NCI-H82 treated with DMSO at 0.1 percent for 48 hours (cell line): ENCODE data around the gene JPH4.

Experiments
- DNase-seq: peaks from one replicate; lab custom pipeline; 2025; ENCODE audit not compliant: unreplicated experiment; lab: John Stamatoyannopoulos, UW

JPH4 gene

DNA sequence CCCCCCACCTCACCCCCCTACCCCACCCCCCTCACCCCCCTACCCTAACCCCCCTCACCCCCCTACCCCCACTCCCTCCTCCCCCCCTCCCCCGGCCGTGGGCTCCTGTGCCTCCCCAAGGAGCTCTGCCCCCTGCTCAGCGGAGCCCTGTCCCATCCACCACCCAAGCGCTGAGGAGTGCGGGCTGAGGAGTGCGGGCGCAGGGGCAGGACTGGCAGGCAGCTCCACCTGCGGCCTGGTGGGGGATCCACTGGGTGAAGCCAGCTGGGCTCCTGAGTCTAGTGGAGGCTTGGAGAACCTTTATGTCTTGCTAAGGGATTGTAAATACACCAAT is 2.3 kb upstream of the JPH4 start:
- DNase-seq = no peak

- DNase-seq = no peak
Observed at GRCh38 chr14:23580152-23580926, 1.7 kb upstream of the JPH4 start.

- DNase-seq = no peak
Observed at GRCh38 chr14:23579739-23580138, 1.1 kb upstream of the JPH4 start.

DNA sequence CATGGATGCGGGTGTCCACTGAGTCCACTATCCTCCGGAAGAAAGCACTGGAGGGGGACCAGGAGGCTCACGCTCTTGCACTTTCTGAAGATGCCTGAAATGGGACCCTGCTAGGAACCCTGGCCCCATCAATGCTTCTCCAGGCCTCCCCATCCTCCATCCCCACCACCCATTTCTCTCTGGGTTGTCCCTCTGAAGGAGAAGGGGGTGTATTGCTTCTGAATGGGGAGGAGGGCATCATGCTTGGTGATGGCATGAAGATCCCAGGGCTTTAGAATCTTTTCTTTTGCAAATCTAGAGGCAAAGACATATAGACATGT is 681 bp upstream of the JPH4 start:
- DNase-seq = no peak

DNA sequence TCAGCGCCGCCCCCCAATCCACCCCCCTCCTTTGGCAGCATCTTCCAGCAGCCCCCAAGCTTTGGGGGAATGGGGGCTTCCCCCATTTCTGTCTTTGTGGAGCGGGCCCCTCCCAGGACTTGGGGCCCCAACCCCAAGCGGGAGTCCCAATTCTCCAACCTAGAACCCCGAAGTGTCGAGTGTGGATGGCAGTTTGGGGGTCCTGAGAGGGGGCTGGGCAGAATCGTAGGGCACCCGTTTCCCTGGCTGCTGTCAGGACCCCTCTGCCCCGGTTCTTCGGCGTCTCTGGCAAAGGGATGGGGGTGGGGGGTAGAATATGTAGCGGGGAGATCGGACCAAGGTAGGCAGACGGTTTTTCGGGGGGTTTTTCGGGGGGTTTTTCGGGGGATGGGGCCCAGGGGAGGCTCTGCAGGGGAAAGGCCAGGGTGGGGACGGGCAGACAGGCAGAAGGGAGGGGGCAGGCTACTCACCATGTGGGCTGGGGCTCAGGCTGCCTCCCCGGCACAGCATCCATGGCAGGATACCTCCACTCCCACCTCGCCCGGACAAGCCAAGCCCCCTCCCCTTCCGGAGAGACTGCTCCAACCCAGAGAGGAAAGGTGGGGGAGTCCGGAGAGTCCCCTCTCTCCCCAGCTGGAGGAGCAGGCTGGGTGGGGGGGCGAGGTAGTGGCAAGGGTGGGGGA is 739 bp downstream of the JPH4 start:
- DNase-seq = no peak

DNA sequence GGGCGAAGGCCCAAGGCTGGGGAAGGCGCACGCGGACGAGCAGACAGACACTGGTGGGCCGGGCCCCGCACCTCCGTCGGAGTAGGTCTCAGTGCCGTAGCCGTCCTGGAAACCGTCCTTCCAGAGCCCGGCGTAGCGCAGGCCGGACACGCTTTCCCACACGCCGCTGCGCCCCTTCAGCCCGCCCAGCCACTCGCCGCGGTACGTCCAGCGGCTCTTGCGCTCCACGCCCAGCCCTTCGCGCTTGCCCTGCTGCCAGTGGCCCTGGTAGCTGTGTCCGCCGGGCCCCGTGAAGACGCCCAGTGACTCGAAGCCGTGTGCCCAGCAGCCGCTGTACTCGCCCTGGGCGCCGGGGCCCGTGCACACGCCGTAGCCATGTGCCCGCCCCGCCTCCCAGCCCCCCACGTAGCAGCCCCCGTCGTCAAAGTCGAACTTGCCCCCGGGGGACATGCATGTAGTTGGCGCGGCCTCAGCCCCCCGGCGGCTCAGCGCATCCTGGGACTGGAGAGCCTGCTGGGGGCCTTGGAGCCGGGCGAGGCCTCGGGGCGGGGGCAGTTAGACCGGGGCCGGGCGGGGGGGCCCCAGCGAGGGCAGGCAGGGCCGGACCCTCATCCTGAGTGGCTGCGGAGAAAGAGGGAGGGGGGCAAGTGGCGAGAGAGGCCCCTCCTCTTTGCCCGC is 1.4 kb downstream of the JPH4 start:
- DNase-seq = no peak

DNA sequence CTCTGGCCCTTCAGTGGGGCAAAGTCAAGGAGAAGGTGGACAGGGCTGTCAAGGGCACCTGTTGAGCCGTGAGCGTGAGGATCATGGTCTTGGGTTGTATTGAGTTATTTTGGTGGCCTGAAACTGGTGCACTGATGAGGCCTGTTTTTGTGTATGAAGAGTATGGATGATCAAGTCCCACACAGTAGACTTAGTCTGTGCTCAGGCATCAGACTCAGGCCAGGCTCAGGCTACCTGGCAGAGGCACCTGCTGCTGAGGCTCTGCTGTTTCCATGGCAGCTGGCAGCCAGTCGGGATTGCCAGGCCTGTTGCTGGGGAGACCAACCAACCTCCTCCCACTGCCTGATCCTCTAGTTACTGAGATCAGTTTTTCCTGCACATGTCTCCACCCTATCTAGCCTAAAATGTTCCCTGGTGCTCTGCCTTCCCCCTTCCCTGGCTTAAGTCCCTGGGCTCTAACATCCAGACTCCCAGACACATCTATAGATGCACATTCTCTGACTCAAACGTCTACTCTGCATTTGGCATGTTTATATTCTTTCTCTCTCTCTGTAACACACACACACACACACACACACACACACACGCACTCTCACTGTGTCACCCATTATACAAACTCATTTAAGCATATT is 5.1 kb downstream of the JPH4 start:
- no peak for DNase-seq

- no peak for DNase-seq
Observed at GRCh38 chr14:23572836-23573235, 5.8 kb downstream of the JPH4 start.

GRCh38 chr14:23572524-23572828 is 6.1 kb downstream of the JPH4 start:
- DNase-seq = no peak

GRCh38 chr14:23571701-23572523 is 6.7 kb downstream of the JPH4 start:
- DNase-seq = no peak

DNA sequence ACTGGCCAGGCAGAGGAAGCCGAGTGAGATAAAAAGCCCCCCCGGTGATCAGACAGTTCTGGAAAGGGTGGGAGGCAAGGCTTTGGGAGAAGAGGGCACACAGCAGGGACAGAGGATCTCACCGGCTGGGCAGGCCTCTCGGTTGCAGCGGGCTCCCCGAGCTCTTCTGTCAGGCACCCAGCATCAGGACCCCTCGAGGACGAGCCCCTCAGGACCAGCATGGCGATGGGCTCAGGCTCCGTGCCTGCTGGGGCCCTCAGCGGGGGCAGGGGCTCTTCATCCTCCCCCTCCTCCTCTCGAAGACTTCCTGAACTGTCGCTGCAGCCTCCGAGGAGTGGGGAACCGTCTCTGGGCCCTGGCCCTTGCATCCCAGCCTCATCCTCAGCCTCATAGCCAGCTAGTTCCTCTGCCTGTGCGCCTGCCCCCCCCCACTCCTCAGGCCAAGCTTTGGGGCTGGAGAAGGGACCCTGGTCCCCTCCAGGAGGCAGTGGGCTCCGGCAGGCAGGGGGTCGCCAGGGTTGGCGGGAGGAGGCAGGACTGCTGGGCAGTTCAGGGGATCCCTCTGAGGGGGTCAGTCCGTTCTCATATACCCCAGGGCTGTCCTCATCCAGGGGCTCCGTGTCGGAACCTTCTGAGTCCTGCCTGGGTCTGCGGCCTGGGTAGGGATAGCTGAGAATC is 7.6 kb downstream of the JPH4 start:
- DNase-seq = no peak

GRCh38 chr14:23569443-23570151 is 9.0 kb downstream of the JPH4 start:
- no peak for DNase-seq

- DNase-seq = no peak
Observed at GRCh38 chr14:23568600-23569331, 9.8 kb downstream of the JPH4 start.

- peak; percentile 57 for DNase-seq
Observed at GRCh38 chr14:23568021-23568599, 10.5 kb downstream of the JPH4 start.

- DNase-seq = peak; percentile 66
Observed at GRCh38 chr14:23567186-23568020, 11.2 kb downstream of the JPH4 start, which contains the start of gene AP1G2. TSS of gene AP1G2 (minus strand) at chr14:23567791. CDS start at chr14:23567314, 477 bp downstream.

DNA sequence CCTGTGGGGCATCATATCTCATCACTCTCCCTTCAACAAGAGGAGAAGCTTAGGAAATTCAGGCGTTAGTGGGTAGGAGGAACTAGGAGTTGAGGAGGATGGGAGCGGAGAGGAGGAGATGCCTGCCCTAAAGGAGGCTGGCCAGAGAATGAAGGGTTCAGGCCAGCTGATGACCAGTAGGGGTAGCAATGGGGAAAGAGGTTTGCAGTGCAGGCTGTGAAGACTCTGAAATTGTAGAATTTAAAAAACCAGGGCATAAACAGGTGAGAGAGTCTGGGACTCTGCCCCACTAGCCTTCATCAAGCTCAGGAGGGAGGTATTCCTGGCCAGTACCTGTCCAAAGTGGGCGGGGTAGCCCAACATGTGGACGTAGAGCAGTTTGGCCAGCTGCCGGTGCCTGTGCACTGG is 11.8 kb downstream of the JPH4 start:
- no peak for DNase-seq

DNA sequence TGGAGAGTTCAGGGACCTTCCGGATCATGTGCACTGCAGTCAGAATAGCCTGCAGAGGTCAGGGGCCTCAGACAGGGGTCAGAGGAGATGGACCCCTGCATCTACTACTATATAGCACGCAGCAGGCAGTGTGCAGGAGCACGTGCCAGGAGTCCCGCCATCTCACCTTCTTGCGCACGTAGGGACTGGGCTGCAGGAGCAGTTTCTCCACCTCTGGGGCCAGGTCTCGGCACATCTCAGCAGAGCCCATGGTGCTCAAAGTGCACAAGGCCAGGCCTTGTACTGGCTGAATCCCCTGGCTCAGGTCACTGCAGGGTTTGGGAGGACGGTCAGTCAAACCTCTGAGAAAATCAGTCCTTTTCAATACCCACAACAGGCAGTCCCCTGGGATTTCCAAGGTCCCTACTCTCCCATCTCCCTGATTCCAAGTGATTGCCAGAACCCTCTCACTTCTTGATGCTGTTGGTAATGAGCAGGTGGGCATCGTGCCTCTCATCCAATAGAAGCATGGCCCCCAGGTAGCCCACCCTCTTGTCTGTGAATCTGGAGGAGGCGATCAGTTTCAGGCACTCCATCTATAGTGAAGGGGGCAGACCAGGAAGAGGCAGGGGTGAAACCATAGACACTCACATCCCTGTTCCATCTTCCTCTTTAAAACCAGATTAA is 12.3 kb downstream of the JPH4 start:
- no peak for DNase-seq

GRCh38 chr14:23565626-23566025 is 13.0 kb downstream of the JPH4 start:
- no peak for DNase-seq
